Stomach (tissue), 4 donors: ENCODE data around the gene C16orf92.

Source experiments
- CTCF ChIP-seq, 7 experiments: fragments of 450-650 bp in 4 of 7; fragments of 200-600 bp in 3 of 7; sonication (generic) in 3 of 7; IDR thresholded peaks; one replicate each; pipeline ENCODE4 v1.5.1; 2016 to 2019; ENCODE audit warnings: antibody characterized with exemption in 7 of 7, control low read depth in 2 of 7, mild to moderate bottlenecking in 1 of 7
- EP300 ChIP-seq: sonication (generic); formaldehyde crosslinking; IDR thresholded peaks from one replicate; pipeline ENCODE4 v1.6.1; 2017; ENCODE audit warnings: antibody characterized with exemption
- POLR2A ChIP-seq, 4 donors: fragments of 450-650 bp; IDR thresholded peaks; one replicate each; pipeline ENCODE4 v1.6.1; 2016; ENCODE audit warnings: antibody characterized with exemption in 4 of 4, control low read depth in 2 of 4, mild to moderate bottlenecking in 1 of 4, moderate library complexity in 1 of 4
- POLR2AphosphoS5 ChIP-seq, 3 donors: sonication (generic); formaldehyde crosslinking; IDR thresholded peaks; one replicate each; pipeline ENCODE4 v1.6.1; 2016; ENCODE audit warnings: antibody characterized with exemption in 3 of 3

DNA sequence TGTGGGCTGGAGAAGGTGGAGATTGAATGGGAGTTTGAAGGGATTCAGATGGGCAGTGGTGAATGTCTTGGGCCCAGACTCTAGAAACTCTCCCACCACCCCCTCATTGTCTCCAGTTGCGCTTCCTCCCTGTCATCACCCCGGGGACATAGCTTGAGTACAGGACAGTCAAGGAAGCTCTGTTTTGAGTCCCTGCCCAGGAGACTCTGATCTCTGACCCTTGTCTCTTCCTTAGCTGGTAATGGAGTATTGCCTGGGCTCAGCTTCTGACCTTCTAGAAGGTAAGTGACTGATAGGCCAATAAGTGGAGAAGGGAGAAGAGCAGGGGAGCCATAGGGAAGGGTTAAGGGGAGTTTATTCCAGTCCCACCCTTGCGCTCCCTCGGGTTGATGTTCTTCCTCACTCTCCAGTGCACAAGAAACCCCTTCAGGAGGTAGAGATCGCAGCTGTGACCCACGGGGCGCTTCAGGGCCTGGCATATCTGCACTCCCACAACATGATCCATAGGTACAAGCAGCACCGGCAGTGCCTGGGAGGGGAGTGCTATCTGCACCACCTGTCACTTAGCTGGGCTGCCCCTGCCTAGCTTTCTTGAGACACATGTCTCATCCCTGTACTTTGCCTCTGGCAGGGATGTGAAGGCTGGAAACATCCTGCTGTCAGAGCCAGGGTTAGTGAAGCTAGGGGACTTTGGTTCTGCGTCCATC lies 44.3 kb upstream of the C16orf92 start:
- TF ChIP-seq CTCF (IDR thresholded peaks at IDR 0.05), result no peak
- no peak for TF ChIP-seq POLR2AphosphoS5 (IDR thresholded peaks at IDR 0.05)
- no peak for TF ChIP-seq POLR2A (IDR thresholded peaks at IDR 0.05)
- TF ChIP-seq EP300, result no peak
